HS-5 (cell line): ENCODE measurements around the gene REEP6.
"Not testable (repeated sequence)": the region's sequence is repeated elsewhere in the genome, so short reads cannot be mapped to it uniquely, and the experiment has no call there.

Experiments
- DNase-seq: peaks from one replicate; pipeline ENCODE4 v3.0.0-alpha.2; 2012; ENCODE audit warnings: low read depth

The REEP6 gene

DNA sequence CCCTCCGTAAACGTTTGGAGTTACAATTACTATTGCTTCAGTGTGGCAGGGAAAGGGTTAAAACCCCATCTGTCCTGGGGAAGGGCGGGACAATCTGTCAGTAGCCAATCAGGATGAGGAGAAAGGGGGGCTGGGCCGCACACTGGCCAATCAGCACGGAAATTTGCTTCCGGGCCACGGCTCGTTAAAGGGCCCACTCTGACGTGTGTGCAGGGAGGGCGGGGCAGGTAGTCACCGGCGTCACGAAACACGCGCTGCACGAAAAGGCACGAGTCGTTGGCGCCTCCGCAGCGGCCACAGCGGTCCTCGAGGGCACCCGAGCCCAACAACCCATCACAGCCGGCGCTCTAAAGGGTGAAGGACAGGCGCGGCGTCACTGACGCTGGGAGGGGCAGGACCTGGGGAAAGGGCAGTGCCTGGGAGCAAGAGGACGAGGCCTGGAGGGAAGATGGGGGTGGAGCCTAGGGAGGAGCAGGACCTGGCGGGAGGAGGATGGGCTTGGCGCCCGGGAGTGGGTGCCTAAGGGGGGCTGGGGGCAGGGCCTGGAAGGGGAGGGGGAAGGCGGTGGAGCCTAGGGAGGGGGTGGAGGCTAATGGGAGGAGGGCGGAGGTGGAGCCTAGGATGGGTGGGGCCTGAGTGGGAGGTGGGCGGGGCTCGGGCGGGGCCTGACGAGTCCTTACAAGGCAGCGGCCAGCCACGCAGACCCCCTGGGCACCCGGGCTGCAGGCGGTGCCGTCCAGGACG lies 17.0 kb downstream of the REEP6 start:
- no peak for DNase-seq

DNA sequence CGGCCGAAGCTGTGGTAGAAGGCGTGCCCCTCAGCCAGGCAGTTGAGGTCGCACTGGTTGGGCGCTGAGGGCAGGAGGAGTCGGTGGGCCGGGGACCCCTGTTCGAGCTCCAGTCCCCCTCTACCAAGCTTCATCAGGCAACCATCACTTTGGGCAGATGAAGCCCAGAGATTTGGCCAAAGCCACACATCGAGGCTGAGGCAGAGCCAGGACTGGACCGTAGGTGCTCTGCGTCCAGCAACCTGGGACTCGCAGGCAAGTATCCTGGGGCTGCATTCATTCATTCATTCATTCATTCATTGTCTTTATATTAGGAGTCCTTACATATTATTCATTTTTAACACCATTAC lies 17.5 kb downstream of the REEP6 start:
- DNase-seq = no peak

DNA sequence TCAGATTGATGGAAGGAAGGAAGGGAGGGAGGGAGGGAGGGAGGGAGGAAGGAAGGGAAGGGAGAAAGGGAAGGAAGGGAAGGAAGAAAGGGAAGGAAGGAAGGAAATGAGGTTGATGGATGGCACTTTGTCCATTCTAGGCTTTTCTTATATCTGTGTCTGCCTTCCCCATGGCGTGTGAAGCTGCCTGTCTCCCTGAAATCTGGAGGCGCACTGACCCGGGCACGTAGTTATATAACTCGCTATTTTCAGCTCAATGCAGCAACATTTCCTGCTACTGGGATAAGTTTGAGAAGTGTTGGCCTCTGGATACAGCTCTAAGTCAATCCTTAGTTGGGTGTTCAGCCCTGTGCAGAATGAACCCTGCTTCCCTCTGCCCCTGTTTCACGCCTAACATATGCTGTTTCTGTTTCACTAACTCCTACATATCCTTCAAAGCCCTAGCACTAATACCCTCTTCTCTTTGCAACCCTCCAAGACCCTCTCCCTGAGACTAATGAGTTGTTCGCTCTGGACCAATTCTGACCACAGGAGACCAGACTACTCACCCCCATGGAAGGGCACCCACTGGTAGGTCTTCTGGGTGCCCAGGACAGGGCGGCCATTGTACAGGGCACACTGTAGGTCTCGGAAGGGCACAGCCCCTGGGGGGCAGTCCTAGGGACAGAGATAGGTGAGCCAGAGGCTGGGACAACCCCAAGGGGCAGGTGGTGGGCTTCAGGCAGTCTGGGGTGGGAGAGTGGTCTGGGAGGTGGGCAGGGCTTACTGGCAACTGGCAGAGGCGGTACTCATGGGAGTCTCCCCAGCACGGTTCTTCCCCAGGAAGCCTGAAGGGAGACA lies 18.8 kb downstream of the REEP6 start:
- DNase-seq = no peak

DNA sequence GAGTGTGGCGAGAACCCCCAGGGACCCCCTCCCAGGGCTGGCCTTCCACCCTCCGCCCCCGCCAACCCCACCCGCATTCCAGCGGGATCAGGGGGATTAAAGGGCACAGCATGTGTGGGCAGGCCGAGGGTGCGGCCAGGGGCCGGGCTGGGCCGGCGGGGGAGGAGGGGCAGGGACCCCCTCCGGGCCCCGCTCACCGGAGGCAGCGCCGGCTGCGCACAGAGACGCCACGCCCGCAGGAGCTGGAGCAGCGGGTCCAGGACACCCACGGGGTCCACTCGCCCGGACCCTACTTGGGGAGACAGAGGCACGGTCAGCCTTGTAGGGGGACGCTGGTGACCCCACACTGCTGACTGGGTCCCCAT lies 19.4 kb downstream of the REEP6 start:
- DNase-seq = no peak

DNA sequence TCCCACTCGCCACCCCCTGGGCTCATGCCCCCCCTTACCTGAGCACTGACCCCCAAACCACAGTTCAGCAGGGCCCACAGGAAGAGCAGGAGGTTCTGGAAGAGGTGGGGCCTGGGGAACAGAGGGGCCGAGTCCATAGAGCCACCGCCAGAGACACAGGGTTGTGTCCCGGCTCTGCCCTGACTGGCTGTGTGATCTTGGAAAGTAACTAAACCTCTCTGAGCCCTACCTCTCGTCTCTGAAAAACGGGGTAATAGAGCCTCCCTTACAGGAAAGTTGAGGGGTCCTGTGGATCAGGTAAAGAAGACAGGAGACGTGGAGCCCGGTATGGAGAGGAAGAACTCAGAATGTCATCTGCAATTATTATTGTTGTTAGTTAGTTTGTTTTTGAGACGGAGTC lies 19.8 kb downstream of the REEP6 start:
- DNase-seq = no peak

DNA sequence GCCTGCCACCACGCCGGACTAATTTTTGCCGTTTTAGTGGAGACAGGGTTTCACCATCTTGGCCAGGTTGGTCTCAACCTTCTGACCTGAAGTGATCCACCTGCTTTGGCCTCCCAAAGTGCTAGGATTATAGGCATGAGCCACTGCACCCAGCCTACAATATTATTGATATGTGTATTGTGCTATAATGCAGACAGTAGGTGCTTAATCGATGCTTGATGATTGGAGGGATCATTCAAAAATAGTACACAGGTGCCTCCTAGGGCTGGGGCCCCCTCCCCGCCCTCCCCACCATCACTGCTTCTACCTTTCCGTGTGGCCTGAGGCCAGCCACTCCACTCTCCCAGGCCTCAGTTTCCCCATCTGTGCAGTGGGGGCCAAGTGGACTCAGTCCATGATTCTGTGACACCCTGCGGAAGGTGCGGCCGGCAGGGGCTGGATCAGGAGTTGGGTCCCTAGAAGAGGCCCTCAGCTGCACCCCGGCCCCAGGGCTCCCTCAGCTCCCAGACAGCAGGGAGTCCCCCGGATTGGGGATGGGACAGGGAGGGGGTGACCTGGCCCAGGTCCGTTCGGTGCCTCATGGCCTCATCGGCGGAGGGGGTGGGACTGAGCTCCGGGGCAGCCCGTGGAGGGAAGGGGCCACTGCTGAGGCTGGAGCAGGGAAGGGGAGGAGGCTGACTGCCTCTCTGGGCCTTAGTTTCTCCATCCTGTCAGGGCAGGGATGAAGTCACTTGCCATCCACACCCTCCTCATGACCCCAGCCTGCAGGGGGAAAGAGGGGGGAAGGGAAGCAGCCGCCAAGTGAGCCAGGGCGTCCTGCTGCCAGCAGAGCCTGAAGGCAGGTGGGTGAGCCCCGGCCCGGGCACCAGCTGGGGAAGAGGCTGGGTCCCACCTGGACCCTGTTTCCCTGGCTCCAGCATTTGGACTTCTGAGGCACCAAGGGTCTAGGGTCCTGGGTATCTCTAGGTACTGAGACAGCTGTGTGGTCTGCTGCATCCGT lies 20.6 kb downstream of the REEP6 start:
- no peak for DNase-seq

DNA sequence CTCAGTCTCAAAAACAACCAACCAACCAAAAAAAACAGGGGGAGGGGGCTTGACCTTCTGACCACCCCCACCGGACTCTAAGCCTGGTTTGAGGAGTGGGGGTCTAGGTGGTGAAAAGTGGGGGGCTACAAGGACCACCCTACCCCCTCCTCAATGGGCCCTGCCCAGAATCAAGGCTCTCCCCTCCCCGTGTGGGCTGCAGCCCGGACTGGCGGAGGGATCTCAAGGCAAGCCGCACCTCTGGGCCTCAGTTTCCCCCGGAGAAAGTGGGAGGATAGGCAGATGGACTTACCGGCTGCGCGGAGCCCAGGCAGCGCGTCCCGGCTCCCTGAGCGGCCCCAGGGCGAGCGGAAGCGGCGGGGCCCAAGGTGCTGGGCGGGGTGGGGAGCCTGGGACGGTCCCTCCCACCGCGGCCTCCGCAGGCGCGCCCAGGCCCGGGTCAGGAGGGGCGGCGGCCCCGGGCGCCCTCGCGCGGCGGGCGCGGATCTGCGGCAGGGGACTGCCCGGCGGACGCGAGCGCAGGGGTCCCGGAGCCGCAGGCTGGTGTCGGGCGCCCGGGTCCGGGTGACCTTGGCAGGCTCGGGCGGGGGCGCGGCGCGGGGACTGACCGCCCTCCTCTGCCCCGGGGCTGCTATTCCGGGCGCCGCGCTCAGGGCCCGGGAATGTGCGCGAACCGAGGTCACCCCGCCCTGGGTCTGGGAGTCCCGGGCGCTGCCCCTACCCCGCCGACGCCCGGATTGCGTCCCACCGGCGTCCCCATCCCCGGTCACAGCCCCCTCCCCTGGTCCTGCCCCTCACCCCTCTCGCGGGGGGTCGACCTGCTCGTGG lies 21.9 kb downstream of the REEP6 start, which contains the start of gene ADAMTSL5:
ADAMTSL5 (minus strand) TSS at position 349 of the 828 bp plus-strand sequence. CDS start 2,076 bp downstream, outside the sequence.
- no peak for DNase-seq

DNA sequence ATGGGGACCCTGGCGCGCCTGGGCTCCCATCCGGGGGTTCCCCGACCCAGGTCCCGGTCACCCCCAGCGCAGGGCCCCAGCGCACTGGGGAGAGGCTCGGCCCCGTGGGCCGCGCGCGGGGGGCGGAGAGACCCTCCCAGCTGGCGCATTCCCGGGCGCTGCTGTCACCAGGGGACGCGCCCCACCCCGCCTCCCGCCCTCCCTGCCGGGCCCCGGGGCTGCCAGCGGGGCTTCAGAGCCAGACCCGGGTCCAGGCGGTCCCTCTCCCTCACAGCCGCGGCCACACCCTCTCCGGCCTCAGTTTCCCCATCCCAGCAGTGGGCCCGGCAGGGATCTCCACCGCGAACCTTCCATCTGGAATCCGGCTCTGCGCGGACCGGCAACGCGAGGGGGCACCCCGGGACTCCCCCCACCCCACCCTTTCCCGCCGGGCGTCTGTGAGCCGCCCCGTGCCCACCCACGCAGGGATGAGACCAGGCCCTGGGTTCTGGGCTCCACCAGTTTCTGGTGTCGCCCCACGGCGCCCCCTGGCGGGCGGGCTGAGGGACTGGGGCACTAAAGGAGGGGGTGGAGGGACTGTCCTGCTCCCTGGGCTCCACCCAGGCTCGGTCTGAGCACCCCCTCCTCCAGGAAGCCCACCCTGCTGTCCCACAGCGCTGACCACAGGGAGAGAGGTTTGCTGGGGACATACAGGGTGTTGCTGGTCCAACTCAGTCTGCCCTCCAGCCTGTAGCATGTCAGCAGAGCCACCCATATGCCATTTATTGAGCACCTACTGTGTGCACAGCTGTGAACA lies 22.7 kb downstream of the REEP6 start:
- DNase-seq = no peak

DNA sequence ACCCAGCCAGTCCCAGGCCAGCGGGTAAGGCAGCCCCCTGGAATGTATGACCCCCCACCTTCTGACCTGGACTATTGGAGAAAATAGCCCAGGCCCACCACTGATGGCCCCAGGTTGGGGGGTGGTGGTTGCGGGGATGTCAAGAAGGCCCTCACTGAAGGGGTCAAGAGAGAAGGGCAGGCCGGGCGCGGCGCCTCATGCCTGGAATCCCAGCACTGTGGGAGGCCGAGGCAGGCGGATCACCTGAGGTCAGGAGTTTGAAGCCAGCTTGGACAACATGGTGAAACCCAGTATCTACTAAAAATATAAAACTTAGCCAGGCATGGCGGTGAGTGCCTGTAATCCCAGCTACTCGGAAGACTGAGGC lies 23.3 kb downstream of the REEP6 start:
- no peak for DNase-seq

DNA sequence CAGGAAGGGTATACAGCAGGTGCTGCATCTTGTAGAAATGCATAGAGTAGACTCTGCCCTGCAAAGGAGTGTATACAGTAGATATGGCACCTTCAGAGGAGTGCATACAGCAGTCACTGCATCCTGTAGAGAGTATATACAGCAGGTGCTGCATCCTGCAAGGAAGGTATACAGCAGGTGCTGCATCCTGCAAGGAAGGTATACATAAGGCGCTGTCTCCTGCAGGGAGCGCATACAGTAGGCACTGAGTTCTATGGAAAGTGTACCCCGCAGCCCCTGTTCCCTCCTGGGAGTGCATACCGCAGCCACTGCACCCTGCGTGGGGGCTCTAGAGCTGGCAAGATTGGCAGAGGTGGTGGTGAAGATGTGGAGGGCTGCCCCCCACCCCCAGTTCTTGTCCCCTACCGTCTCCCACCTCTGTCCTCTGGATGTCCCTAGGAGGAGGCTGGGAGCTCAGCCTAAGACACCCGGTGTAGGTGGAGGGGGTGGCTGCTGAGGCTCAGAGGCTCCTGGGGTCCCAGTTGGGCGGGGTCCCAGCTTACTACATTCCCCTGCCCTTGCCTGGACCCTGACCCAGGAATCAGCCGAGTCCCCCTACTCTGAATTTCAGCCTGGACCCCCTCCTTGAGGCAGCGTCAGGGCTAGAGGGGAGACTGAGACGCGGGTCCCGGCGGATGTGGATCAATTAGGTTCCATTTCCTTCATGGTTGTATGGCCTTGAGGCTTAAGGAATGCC lies 24.2 kb downstream of the REEP6 start:
- DNase-seq = no peak

DNA sequence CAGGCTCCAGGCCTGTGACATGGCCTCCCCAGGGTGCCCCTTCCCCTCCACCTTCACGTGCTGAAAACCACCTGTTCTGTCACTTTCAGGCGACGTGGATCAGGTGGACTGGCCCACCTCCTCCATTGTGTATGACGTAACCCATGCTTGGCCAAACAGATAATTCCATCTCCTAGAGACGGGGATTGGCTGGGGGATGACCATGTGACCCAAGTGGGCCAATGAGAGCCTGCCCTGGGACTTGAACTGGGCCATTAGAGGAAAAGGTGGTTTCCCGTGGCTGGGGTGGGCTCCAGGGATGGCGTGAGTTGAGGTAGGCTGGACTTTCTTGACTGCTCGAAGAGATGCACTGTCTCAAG lies 25.4 kb downstream of the REEP6 start:
- DNase-seq = no peak

DNA sequence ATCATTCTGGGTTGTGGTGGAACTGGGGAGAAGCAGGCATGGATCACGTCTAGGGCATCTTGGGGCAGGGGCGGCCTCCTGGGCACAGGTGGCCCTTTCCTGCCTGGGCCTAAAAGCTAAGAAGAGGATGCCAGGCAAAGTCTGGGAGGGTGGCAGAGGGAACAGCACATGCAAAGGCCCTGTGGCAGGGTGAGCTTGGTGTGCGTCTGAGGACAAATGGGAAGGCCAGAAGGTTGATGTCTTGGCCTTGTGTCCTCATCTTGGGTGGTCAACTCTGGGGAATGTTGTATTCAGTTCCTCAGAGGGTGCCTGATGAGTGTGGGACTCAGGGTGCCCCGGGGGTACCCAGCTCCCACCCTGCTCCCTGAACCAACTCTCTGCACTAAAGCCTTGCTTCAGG lies 27.5 kb downstream of the REEP6 start:
- DNase-seq = no peak

DNA sequence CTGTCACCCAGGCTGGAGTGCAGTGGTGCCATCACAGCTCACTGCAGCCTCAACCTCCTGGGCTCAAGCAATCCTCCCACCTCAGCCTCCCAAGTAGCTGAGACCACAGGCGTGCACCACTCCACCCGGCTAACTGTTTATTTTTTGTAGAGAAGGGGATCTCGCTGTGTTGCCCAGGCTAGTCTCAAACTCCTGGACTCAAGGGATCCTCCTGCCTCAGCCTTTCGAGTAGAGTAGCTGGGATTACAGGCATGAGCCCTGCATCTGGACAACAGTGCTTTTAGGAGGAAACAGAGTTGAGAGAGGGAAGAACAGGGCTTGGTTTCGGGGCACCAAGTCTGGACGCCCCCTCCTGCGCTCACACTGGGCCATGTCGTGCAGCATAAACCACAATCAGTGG lies 28.8 kb downstream of the REEP6 start:
- DNase-seq = not testable (repeated sequence)

DNA sequence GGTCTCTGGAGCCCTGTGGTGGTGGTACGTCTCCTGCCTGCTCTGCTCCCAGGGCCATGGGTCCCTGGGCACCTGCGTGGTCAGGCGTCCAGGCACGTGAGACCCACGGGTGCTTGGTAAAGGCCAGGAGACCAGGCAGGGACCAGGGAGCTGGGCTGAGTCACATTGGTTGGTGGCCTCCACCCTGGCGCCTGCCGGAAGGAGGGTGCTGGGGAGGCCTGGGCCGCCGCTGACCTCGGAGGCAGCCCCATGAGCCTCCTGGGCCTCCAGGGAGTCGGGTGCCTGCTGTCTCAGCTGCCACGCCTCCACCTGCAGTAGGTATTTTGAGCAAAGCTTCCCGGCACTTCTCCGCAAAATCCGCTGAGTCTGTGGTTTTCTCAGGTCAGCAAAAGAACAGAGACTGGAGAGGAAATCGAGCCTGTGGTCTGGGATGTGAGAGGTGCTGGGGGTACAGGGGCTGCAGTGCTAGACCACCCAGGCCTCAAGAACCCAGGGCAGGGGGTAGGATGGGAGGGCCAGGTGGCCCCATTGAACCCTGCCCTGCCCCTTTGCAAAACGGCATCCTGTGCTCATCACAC lies 29.3 kb downstream of the REEP6 start:
- DNase-seq = no peak

DNA sequence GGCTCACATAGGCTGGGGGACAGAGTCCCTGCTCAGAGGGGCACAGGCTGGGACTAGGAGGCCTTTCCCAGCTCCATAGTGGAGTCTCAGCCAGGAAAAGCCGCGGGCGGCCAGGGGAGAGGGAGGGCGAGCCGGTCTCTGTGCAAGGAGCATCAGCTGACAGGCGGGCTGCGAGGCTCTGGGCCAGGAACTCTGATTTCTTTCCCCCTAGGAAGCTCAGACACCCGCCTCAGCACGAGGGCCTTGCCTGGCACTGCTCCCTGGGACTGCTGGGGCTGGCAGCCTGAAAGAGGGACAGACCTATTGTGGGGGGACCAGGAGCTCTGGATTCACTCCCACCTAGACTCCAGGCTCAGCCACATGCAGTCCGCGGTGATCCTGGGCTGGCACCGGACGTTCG lies 30.7 kb downstream of the REEP6 start:
- DNase-seq = no peak

DNA sequence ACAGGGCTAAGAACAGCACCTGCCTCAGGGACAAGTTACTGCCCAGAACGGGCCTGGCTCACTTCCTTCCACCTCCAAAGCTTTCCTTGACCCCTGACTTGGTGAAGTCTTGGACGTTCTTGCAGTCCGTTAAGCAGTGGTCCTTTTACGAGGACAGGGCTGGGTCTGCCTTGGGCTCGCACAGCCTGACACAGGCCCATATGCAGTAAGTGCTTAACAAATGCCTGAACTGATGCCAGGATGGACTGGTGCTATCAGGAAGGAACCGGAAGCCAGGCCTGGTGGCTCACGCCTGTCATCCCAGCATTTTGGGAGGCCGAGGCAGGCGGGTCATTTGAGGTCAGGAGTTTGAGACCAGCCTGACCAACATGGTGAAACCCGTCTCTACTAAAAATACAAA lies 31.1 kb downstream of the REEP6 start:
- DNase-seq = no peak

DNA sequence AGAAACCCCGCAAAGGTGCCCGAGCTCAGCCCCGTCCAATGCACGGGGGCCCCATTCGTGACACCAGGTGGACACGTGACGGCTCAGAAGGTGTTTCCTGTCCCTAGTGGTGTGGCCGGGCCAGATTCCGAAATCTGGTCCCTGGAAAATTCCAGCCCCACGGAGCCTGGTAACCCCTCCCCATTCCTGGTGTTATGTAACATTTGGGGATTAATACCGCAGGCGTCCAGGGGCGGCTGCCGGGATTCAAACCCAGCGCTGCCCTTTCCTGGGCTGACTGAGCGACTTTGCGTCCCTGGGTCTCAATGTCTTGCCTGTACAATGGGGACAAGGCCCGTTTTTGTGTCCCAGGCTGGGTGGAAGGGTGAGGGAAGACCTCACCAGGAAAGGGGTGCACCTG lies 31.9 kb downstream of the REEP6 start:
- DNase-seq = no peak

DNA sequence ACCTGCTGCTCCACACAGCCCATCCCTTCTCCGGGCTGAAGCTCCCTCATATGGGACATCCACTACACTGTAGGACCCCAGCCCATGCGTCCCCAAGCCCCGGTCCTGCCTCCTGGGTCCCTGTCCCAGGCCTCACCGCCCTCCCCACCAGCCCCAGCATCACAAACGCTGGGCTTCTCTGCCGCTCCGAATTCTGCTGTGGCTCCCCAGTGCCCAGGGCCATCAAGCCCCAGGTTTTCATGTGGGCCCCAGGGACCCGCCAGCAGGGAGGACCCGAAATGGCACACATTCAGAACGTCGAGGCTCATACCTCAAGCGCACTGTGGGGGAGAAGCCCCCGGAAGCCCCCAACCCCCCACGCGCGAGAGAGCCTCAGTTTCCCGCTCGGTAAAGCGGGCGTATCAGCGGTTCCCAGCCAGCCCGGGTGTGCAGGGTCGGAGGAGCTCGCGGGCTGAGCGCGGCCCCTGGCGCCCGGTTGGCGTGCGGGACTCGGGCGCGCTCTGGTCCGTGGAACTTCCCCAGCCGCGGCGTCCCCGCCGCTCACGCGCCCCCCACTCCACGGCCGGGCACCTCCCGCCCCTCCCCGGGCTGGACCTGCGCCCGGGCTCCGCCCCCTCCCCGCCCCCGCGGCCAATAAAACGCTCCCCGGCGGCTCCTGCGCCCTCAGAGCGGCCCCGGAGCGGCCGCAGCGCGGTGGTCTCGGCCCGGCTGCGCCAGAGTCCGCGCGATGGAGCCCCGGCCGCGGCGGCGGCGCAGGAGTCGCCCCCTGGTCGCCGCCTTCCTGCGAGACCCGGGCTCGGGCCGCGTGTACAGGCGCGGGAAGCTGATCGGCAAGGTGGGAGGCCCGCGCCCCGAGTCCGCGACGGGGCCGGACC lies 32.7 kb downstream of the REEP6 start, which contains the start of gene PLK5:
PLK5 (plus strand) TSS at position 666 of the 875 bp plus-strand sequence. CDS start 2,920 bp downstream, outside the sequence.
- DNase-seq = no peak
